SK-N-SH (cell line): ENCODE measurements around the gene ALS2CL.

ENCODE experiments used
- MXI1 ChIP-seq: IDR thresholded peaks from 2 replicates; pipeline ENCODE4 v1.6.1; 2012; ENCODE audit warnings: mild to moderate bottlenecking, low read depth, low read length, improper control_type of control experiment
- NRF1 ChIP-seq: IDR thresholded peaks from 2 replicates; pipeline ENCODE4 v1.6.1; 2012; ENCODE audit warnings: low read depth, mild to moderate bottlenecking, low read length
- SMC3 ChIP-seq: IDR thresholded peaks from 2 replicates; pipeline ENCODE4 v1.6.1; 2012; ENCODE audit warnings: low read depth, low read length, improper control_type of control experiment
- TEAD4 ChIP-seq: IDR thresholded peaks from 2 replicates; pipeline ENCODE4 v1.4.0; 2012; ENCODE audit warnings: mild to moderate bottlenecking, borderline replicate concordance; ENCODE audit not compliant: insufficient read depth
- TF ChIP-seq, protein P1 (sequence below): fragments of 200-600 bp; sonication (generic); IDR thresholded peaks from 2 replicates; pipeline ENCODE4 v1.6.1; 2017; ENCODE audit warnings: antibody characterized with exemption, mild to moderate bottlenecking, moderate library complexity
- TF ChIP-seq, protein P2 (sequence below): IDR thresholded peaks from 2 replicates; pipeline ENCODE4 v1.4.0; 2012; ENCODE audit warnings: low read depth
- TF ChIP-seq, protein P3 (sequence below): fragments of 150-350 bp; IDR thresholded peaks from 2 replicates; pipeline ENCODE4 v1.6.1; 2017; ENCODE audit warnings: antibody characterized with exemption, low read length, low read depth, borderline replicate concordance

DNA sequence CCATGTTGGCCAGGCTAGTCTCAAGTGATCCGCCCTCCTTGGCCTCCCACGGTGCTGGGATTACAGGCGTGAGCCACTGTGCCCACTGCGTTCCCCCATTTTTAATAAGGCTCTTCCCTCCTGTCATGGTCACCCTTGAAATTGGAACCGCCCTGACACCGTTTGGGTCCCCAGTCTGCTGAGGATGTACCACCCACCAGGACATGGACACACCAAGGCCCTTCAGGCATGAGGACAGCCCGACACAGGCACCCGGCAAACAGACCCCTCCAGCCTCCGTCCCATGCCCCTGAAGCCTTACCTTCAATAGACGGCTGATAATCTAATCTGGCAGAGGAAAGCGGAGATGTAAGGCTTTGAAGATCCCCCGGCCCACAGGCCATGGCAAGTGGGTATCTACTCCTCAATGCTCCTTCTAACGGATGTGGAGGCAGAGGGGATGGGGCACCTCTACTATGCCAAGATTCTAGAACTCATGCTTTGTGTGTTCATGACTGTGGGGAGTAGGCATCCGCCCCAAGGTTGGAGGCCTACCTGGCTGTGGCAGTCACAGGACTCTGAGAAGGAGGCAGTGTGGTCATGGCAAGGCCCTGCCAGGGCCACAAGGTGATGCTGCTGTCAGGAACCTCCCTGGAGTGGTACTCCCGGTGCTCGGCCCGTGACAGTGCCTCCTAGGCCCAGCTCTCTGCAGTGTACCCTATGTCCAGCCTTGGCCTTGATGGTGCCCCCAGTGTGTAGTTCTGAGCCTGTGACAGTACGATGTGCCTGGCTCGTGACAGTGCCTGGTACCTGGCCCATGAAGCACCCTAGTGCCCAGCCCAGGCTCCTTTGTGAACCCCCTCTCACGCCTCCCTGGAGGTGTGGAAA is 42.8 kb upstream of the ALS2CL start:
- TF ChIP-seq TEAD4 (no peak), SMC3 (no peak), MXI1 (no peak), NRF1 (no peak)
- TF ChIP-seq, protein P1, sequence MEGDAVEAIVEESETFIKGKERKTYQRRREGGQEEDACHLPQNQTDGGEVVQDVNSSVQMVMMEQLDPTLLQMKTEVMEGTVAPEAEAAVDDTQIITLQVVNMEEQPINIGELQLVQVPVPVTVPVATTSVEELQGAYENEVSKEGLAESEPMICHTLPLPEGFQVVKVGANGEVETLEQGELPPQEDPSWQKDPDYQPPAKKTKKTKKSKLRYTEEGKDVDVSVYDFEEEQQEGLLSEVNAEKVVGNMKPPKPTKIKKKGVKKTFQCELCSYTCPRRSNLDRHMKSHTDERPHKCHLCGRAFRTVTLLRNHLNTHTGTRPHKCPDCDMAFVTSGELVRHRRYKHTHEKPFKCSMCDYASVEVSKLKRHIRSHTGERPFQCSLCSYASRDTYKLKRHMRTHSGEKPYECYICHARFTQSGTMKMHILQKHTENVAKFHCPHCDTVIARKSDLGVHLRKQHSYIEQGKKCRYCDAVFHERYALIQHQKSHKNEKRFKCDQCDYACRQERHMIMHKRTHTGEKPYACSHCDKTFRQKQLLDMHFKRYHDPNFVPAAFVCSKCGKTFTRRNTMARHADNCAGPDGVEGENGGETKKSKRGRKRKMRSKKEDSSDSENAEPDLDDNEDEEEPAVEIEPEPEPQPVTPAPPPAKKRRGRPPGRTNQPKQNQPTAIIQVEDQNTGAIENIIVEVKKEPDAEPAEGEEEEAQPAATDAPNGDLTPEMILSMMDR = no peak
- TF ChIP-seq, protein P2, sequence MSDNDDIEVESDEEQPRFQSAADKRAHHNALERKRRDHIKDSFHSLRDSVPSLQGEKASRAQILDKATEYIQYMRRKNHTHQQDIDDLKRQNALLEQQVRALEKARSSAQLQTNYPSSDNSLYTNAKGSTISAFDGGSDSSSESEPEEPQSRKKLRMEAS = no peak
- TF ChIP-seq, protein P3, sequence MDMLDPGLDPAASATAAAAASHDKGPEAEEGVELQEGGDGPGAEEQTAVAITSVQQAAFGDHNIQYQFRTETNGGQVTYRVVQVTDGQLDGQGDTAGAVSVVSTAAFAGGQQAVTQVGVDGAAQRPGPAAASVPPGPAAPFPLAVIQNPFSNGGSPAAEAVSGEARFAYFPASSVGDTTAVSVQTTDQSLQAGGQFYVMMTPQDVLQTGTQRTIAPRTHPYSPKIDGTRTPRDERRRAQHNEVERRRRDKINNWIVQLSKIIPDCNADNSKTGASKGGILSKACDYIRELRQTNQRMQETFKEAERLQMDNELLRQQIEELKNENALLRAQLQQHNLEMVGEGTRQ = no peak
